Thyroid gland (tissue), 4 donors: ENCODE results near the gene SLC35F1. TPM values are rescaled to one million over a fixed set of nuclear protein-coding genes. Genes with fewer than 3 reads are reported as not detected.

Source experiments
- DNase-seq, 2 donors: peaks; one replicate each; pipeline ENCODE4 v3.0.0-alpha.2; 2019
- H3K27ac ChIP-seq, 3 donors: fragments of 200-600 bp; sonication (generic); 1 replicate in 2 of 3; 2 replicates in 1 of 3; pipeline ENCODE4 v1.5.1; 2016 to 2019; ENCODE audit warnings: mild to moderate bottlenecking in 1 of 3, moderate library complexity in 1 of 3
- H3K27me3 ChIP-seq: fragments of 200-600 bp; sonication (generic); one replicate; pipeline ENCODE4 v1.5.1; 2019
- H3K36me3 ChIP-seq, 2 donors: fragments of 200-600 bp; sonication (generic); one replicate each; pipeline ENCODE4 v1.5.1; 2016 to 2019
- H3K4me1 ChIP-seq, 2 donors: fragments of 200-600 bp; sonication (generic); one replicate each; pipeline ENCODE4 v1.5.1; 2017 to 2019
- H3K4me3 ChIP-seq, 3 donors: fragments of 200-600 bp; sonication (generic); replicated peaks in 1 of 3; 1 replicate in 2 of 3; 2 replicates in 1 of 3; pipeline ENCODE4 v1.5.1; 2016; ENCODE audit warnings: mild to moderate bottlenecking in 1 of 3
- H3K9me3 ChIP-seq: fragments of 200-600 bp; sonication (generic); one replicate; pipeline ENCODE4 v1.5.1; 2017
- CTCF ChIP-seq, 6 experiments: fragments of 200-600 bp in 3 of 6; fragments of 450-650 bp in 3 of 6; sonication (generic) in 3 of 6; IDR thresholded peaks; one replicate each; pipeline ENCODE4 v1.5.1; 2016 to 2019; ENCODE audit warnings: antibody characterized with exemption in 6 of 6, mild to moderate bottlenecking in 2 of 6, inconsistent platforms in 1 of 6, moderate library complexity in 1 of 6
- POLR2A ChIP-seq, 2 donors: fragments of 450-650 bp; IDR thresholded peaks; one replicate each; pipeline ENCODE4 v1.6.1; 2017; ENCODE audit warnings: antibody characterized with exemption in 2 of 2, mild to moderate bottlenecking in 2 of 2, moderate library complexity in 1 of 2
- WGBS, 2 donors: methylation state at CpG; one replicate each; pipeline ENCODE4 v1.1.5; 2017; 5-methylcytosine and 5-hydroxymethylcytosine counted together
- intact Hi-C: fragments of 100-400 bp; cut with DNase I; formaldehyde crosslinking; loops from one replicate; pipeline ENCODE4 v1.15.1; 2023
- total RNA-seq, 4 donors: library from RNA; depleted of rRNA; stranded (reverse); fragments of >200 nt; gene quantifications; one replicate each; pipeline ENCODE4 v1.2.3, GENCODE V29; 2016

SLC35F1 gene
- total RNA-seq, 4 donors from 2014 or later = 0.54 to 5.5 (median 1.4) TPM

DNA sequence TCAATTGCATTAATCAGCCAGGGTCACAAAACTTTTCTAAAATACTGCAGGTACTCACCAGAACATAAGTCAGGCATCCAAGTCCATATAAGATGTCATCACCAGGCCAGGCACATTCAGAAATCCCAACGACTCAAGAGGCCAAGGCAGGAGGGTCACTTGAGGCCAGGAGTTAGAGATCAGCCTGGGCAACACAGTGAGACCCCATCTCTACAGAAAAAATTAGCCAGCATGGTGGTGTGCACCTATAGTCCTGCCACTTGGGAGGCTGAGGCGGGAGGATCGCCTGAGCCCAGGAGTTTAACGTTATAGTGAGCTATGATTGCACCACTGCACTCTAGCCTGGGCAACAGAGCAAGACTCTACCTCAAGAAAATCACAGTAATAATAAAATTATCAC lies 362.6 kb downstream of the SLC35F1 start:
- no peak overlapping the region for H3K4me3 ChIP-seq
- TF ChIP-seq CTCF (IDR thresholded peaks at IDR 0.05) (no peak), POLR2A (IDR thresholded peaks at IDR 0.05) (no peak)
- H3K9me3 ChIP-seq = no peaks in the 10 kb centered on the region
- H3K27me3 ChIP-seq = no peaks in the 10 kb centered on the region
- WGBS, 2 donors = 86 to 92% methylated on average over 4 of the region's 4 CpGs
- no peak overlapping the region for H3K27ac ChIP-seq
- DNase-seq = no peak
- intact Hi-C loops = no loop called here
- no peaks in the 10 kb centered on the region for H3K36me3 ChIP-seq
- H3K4me1 ChIP-seq = no peaks in the 10 kb centered on the region

DNA sequence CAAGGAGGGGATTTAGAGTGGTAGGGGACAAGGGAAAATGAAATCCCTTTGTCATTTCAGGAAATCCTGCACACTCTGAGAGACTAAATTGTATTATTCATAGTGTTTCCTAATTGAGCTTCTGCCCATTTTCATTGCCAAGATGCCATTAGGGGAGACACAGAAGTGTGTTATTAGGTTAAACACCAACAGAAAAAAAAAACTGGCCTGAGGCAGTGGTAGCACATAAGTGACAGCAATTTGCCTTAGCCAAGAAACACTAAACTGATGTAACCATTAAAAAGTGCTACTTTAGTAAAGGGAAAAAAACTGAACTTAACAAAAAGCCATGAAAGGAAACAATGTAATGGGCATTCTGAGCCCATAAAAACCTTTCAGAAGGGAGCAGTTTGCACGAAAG lies 370.6 kb downstream of the SLC35F1 start:
- H3K4me3 ChIP-seq = no peak overlapping the region
- H3K36me3 ChIP-seq = no peaks in the 10 kb centered on the region
- TF ChIP-seq CTCF (IDR thresholded peaks at IDR 0.05) = no peak
- no peak for TF ChIP-seq POLR2A (IDR thresholded peaks at IDR 0.05)
- DNase-seq = no peak
- intact Hi-C loops = no loop called here
- no peaks in the 10 kb centered on the region for H3K4me1 ChIP-seq
- WGBS, 2 donors = 59 to 69% methylated on average over 1 of the region's 1 CpG
- H3K27ac ChIP-seq = no peak overlapping the region
- H3K27me3 ChIP-seq = no peaks in the 10 kb centered on the region
- H3K9me3 ChIP-seq = no peaks in the 10 kb centered on the region

- TF ChIP-seq POLR2A (IDR thresholded peaks at IDR 0.05) = no peak
- no peak for TF ChIP-seq CTCF (IDR thresholded peaks at IDR 0.05)
- Histone ChIP-seq H3K4me3 (no peak overlapping the region), H3K4me1 (no peaks in the 10 kb centered on the region), H3K27ac (no peak overlapping the region), H3K36me3 (no peaks in the 10 kb centered on the region), H3K27me3 (no peaks in the 10 kb centered on the region), H3K9me3 (no peaks in the 10 kb centered on the region)
- DNase-seq = no peak
- WGBS, 2 donors = 24 to 30% methylated on average over 2 of the region's 2 CpGs
- intact Hi-C loops = loop anchor here (10.0 kb wide), 1 partner anchor 525 kb away; no protein-coding TSS in a partner anchor
Measured at GRCh38 chr6:118280210-118280609, 373.1 kb downstream of the SLC35F1 start.

- Histone ChIP-seq H3K4me3 (no peak overlapping the region), H3K27ac (no peak overlapping the region), H3K4me1 (no peaks in the 10 kb centered on the region), H3K9me3 (no peaks in the 10 kb centered on the region), H3K27me3 (no peaks in the 10 kb centered on the region), H3K36me3 (no peaks in the 10 kb centered on the region)
- intact Hi-C loops = loop anchor here (10.0 kb wide), 1 partner anchor 524 kb away; no protein-coding TSS in a partner anchor
- DNase-seq = no peak
- TF ChIP-seq CTCF (IDR thresholded peaks at IDR 0.05) = no peak
- no peak for TF ChIP-seq POLR2A (IDR thresholded peaks at IDR 0.05)
Measured at GRCh38 chr6:118281291-118281690, 374.2 kb downstream of the SLC35F1 start.

DNA sequence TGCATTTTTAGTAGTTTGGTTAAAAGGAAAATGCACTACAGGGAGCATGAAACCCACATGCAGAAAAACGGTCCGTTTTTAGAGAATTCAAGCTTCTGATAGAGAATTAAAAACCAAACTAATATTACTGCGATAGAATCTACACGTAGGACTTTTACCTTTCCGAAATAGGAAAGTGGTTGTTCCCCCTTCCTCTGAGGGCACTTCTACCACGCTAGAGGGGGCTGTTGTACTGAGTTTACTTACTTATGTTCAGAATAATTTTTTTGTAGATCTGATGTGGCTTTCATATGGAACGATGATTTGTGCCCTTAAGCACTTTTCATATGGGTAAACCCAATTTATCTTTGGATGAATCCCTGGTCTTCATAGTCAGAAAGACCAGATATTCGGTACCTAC lies 376.7 kb downstream of the SLC35F1 start:
- H3K27me3 ChIP-seq = no peaks in the 10 kb centered on the region
- WGBS, 2 donors = 22 to 29% methylated on average over 8 of the region's 8 CpGs
- TF ChIP-seq POLR2A (IDR thresholded peaks at IDR 0.05) (no peak), CTCF (IDR thresholded peaks at IDR 0.05) (peak in 3 of 6 experiments; percentile 38 to 57 (median 55))
- no peak overlapping the region for H3K27ac ChIP-seq
- no peak overlapping the region for H3K4me3 ChIP-seq
- peak; percentile 17 to 23 for DNase-seq
- no peaks in the 10 kb centered on the region for H3K4me1 ChIP-seq
- no peaks in the 10 kb centered on the region for H3K36me3 ChIP-seq
- no peaks in the 10 kb centered on the region for H3K9me3 ChIP-seq
- intact Hi-C loops = loop anchor here (10.0 kb wide), 1 partner anchor 521 kb away; no protein-coding TSS in a partner anchor
